Esophagus muscularis mucosa (tissue), 4 donors: ENCODE measurements around the gene ZNF714. TPM values are rescaled to one million over a fixed set of nuclear protein-coding genes. Genes with fewer than 3 reads are reported as not detected.

Experiments used
- DNase-seq: peaks from one replicate; pipeline ENCODE4 v3.0.0-alpha.2; 2017; ENCODE audit errors: extremely low spot score
- H3K27ac ChIP-seq, 4 donors: fragments of 200-600 bp; sonication (generic); replicated peaks in 1 of 4; 1 replicate in 3 of 4; 2 replicates in 1 of 4; pipeline ENCODE4 v1.5.1; 2016 to 2019; ENCODE audit warnings: mild to moderate bottlenecking in 1 of 4
- H3K27me3 ChIP-seq, 4 donors: fragments of 200-600 bp; sonication (generic); one replicate each; pipeline versions ENCODE4 v1.5.1 to v1.6.0; 2016 to 2019
- H3K36me3 ChIP-seq, 4 donors: fragments of 200-600 bp; sonication (generic); one replicate each; pipeline ENCODE4 v1.5.1; 2016 to 2019
- H3K4me1 ChIP-seq, 4 donors: fragments of 200-600 bp; sonication (generic); one replicate each; pipeline ENCODE4 v1.5.1; 2016 to 2019
- H3K4me3 ChIP-seq, 4 donors: fragments of 200-600 bp; sonication (generic); 1 replicate in 2 of 4; 2 replicates in 2 of 4; pipeline ENCODE4 v1.5.1; 2016 to 2019; ENCODE audit warnings: mild to moderate bottlenecking in 4 of 4, moderate library complexity in 1 of 4
- H3K9me3 ChIP-seq, 4 donors: fragments of 200-600 bp; sonication (generic); 1 replicate in 3 of 4; 2 replicates in 1 of 4; pipeline ENCODE4 v1.5.1; 2016 to 2019
- EP300 ChIP-seq: sonication (generic); formaldehyde crosslinking; IDR thresholded peaks from one replicate; pipeline ENCODE4 v1.6.1; 2017; ENCODE audit warnings: antibody characterized with exemption
- POLR2A ChIP-seq: fragments of 450-650 bp; IDR thresholded peaks from one replicate; pipeline ENCODE4 v1.6.1; 2017; ENCODE audit warnings: antibody characterized with exemption, moderate library complexity, mild to moderate bottlenecking, low read depth
- POLR2AphosphoS5 ChIP-seq, 2 donors: sonication (generic); formaldehyde crosslinking; IDR thresholded peaks; one replicate each; pipeline ENCODE4 v1.6.1; 2017; ENCODE audit warnings: antibody characterized with exemption in 2 of 2
- WGBS: methylation state at CpG from one replicate; pipeline ENCODE4 v1.1.5; 2018; 5-methylcytosine and 5-hydroxymethylcytosine counted together
- intact Hi-C: fragments of 100-400 bp; cut with DNase I; formaldehyde crosslinking; loops from one replicate; pipeline ENCODE4 v1.15.1; 2023
- total RNA-seq, 4 donors: library from RNA; depleted of rRNA; stranded (reverse); fragments of >200 nt; gene quantifications; one replicate each; pipeline versions ENCODE4 v1.1.0 to v1.2.1, GENCODE V29; 2016
- TF ChIP-seq, protein P1 (sequence below), 3 experiments: fragments of 200-600 bp in 2 of 3; fragments of 450-650 bp in 1 of 3; sonication (generic) in 2 of 3; IDR thresholded peaks; one replicate each; pipeline ENCODE4 v1.5.1; 2017 to 2019; ENCODE audit warnings: antibody characterized with exemption in 3 of 3, mild to moderate bottlenecking in 2 of 3, moderate library complexity in 1 of 3

Gene ZNF714
- total RNA-seq, 4 donors from 2014 or later = 1.7 to 2.5 (median 2.2) TPM

DNA sequence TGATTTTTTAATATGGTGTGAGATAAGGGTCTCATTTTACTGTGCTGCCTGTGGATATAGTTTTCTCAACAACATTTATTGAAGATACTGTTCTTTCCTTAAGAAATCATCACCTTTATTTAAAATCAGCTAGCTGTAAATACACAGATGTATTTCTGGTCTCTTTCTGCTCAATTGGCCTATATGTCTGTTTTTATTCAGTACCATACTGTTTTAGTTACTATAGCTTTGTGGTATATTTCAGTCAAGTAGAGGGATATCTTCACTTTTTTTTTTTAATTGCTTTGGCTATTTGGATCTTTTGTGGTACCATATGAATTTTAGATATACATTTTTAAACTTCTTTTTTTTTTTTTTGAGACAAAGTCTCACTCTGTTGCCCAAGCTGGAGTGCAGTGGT lies 16.7 kb upstream of the ZNF714 start:
- H3K27me3 ChIP-seq = no peaks in the 10 kb centered on the region
- no peak for DNase-seq
- peaks cover 0 to 13% (median 10%) of the 10 kb centered on the region in 4 donors for H3K9me3 ChIP-seq
- no peak overlapping the region for H3K4me3 ChIP-seq
- H3K4me1 ChIP-seq = no peaks in the 10 kb centered on the region
- H3K36me3 ChIP-seq = peaks cover 7 to 37% (median 16%) of the 10 kb centered on the region in 4 donors
- TF ChIP-seq POLR2A = no peak
- no peak for TF ChIP-seq POLR2AphosphoS5 (IDR thresholded peaks at IDR 0.05)
- TF ChIP-seq, protein P1, sequence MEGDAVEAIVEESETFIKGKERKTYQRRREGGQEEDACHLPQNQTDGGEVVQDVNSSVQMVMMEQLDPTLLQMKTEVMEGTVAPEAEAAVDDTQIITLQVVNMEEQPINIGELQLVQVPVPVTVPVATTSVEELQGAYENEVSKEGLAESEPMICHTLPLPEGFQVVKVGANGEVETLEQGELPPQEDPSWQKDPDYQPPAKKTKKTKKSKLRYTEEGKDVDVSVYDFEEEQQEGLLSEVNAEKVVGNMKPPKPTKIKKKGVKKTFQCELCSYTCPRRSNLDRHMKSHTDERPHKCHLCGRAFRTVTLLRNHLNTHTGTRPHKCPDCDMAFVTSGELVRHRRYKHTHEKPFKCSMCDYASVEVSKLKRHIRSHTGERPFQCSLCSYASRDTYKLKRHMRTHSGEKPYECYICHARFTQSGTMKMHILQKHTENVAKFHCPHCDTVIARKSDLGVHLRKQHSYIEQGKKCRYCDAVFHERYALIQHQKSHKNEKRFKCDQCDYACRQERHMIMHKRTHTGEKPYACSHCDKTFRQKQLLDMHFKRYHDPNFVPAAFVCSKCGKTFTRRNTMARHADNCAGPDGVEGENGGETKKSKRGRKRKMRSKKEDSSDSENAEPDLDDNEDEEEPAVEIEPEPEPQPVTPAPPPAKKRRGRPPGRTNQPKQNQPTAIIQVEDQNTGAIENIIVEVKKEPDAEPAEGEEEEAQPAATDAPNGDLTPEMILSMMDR (IDR thresholded peaks at IDR 0.05) = no peak
- TF ChIP-seq EP300 = no peak
- intact Hi-C loops = no loop called here
- no peak overlapping the region for H3K27ac ChIP-seq

DNA sequence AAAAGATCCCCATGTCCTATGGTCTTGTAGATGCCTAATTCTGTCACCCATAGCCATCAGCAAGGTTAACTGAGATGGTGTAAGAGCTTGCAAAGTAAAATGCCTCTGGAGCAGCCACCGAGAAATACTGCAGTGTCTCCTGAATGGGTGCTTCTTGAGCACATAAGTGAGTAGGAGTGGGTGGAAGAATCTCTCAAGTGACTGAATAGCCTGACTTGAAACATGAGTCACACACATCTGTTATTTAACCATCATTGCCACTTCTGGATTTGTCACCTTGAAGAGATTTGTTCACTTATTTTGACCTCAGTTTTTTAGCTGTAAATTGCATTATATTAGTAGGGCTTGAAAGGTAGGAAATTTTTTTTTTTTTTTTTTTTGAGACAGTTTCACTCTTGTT lies 2.3 kb downstream of the ZNF714 start:
- intact Hi-C loops = no loop called here
- H3K27ac ChIP-seq = no peak overlapping the region

DNA sequence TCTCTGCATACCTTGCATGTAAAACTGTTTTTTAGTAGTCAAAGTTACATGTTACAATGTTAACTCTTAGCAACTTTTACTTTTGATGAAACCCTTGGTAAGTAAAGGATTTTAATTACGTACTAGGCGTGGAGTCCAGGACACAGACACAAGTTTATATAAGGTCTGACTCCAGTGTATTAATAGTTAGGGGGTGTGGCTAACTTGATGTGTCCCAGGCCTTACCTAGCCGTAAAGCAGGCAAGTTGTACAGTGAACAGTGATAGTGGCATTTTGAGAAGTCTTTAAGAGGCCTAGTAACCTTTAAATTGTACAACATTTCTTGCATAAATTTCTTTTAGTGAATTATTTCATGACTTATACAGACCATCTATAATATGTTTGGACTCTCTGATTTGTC lies 5.9 kb downstream of the ZNF714 start:
- TF ChIP-seq, protein P1 (IDR thresholded peaks at IDR 0.05) = no peak
- TF ChIP-seq POLR2A = no peak
- TF ChIP-seq POLR2AphosphoS5 (IDR thresholded peaks at IDR 0.05) = no peak
- TF ChIP-seq EP300 = no peak
- intact Hi-C loops = no loop called here
- Histone ChIP-seq H3K9me3 (no peaks in the 10 kb centered on the region), H3K36me3 (no peaks in the 10 kb centered on the region), H3K4me1 (peaks cover 0 to 10% (median 9%) of the 10 kb centered on the region in 4 donors), H3K27ac (no peak overlapping the region), H3K27me3 (no peaks in the 10 kb centered on the region), H3K4me3 (no peak overlapping the region)
- WGBS = 54% methylated on average over 3 of the region's 3 CpGs
- no peak for DNase-seq

More for the DNA sequence above, 2.3 kb downstream of the ZNF714 start:
- 86% methylated on average over 1 of the region's 1 CpG for WGBS
- DNase-seq = no peak
- TF ChIP-seq POLR2AphosphoS5 (IDR thresholded peaks at IDR 0.05) (no peak), EP300 (no peak), POLR2A (no peak)
- TF ChIP-seq, protein P1 (IDR thresholded peaks at IDR 0.05) = no peak
- no peak overlapping the region for H3K4me3 ChIP-seq
- no peaks in the 10 kb centered on the region for H3K36me3 ChIP-seq
- H3K9me3 ChIP-seq = no peaks in the 10 kb centered on the region
- H3K4me1 ChIP-seq = peaks cover 0 to 14% (median 11%) of the 10 kb centered on the region in 4 donors
- no peaks in the 10 kb centered on the region for H3K27me3 ChIP-seq

DNA sequence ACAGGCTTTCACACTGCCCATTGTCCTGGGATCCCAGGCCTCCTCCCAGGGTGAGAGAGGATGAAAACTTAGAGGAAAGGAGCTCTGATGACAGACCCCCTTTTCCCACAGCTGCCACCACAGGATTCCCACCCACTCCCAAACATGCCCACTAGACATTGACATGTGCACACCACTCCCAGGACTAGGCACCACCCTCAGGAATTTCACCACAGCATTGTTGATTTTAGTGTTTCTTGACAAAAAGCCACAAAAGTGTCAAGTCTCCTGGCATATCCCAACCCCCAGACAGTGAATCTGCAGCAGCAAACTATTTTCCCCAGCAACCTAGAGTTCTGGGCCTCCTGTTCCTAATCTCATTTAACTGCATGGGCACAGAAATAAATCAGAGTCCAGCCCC lies 10.1 kb downstream of the ZNF714 start:
- Histone ChIP-seq H3K4me3 (no peak overlapping the region), H3K27me3 (no peaks in the 10 kb centered on the region), H3K27ac (no peak overlapping the region), H3K36me3 (no peaks in the 10 kb centered on the region), H3K4me1 (peaks cover 0 to 7% (median 4%) of the 10 kb centered on the region in 4 donors), H3K9me3 (no peaks in the 10 kb centered on the region)
- intact Hi-C loops = no loop called here
- DNase-seq = no peak
- TF ChIP-seq EP300 (no peak), POLR2AphosphoS5 (IDR thresholded peaks at IDR 0.05) (no peak), POLR2A (no peak)
- TF ChIP-seq, protein P1 (IDR thresholded peaks at IDR 0.05) = no peak

DNA sequence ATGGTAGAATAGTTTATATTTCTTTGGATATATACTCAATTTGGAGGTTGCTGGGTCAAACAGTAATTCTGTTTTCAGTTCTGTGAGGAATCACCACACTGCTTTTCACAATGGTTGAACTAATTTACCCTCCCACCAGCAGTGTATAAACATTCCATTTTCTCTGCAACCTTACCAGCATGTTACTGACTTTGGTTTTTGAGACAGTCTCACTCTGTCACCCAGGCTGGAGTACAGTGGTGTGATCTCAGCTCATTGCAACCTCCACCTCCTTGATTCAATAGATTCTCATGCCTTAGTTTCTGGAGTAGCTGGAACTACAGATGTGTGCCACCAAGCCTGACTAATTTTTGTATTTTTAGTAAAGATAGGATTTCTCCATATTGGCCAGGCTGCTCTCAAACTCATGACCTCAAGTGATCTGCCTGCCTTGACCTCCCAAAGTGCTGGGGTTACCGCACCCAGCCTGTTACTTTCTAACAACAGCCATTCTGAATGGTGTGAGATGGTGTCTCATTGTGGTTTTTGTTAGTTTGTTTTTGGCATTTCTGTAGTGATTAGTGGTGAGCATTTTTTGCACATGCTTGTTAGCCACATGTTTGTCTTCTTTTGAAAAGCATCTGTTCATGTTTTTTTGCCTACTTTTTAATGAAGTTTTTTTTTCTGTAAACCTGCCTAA lies 12.5 kb downstream of the ZNF714 start:
- Histone ChIP-seq H3K4me1 (peaks cover 0 to 7% (median 4%) of the 10 kb centered on the region in 4 donors), H3K36me3 (peaks cover 0 to 10% (median 0%) of the 10 kb centered on the region in 4 donors), H3K4me3 (no peak overlapping the region), H3K9me3 (no peaks in the 10 kb centered on the region), H3K27me3 (no peaks in the 10 kb centered on the region), H3K27ac (no peak overlapping the region)
- intact Hi-C loops = no loop called here
- 94% methylated on average over 1 of the region's 1 CpG for WGBS
- DNase-seq = no peak
- TF ChIP-seq POLR2A (no peak), POLR2AphosphoS5 (IDR thresholded peaks at IDR 0.05) (no peak), EP300 (no peak)
- TF ChIP-seq, protein P1 (IDR thresholded peaks at IDR 0.05) = no peak
